Measurements from ENCODE around the gene BICC1. TPM values are rescaled to one million over a fixed set of nuclear protein-coding genes. Genes with fewer than 3 reads are reported as not detected.

BICC1 gene
- total RNA-seq, 1 donor from 2014 or later, result 17.0 TPM

DNA sequence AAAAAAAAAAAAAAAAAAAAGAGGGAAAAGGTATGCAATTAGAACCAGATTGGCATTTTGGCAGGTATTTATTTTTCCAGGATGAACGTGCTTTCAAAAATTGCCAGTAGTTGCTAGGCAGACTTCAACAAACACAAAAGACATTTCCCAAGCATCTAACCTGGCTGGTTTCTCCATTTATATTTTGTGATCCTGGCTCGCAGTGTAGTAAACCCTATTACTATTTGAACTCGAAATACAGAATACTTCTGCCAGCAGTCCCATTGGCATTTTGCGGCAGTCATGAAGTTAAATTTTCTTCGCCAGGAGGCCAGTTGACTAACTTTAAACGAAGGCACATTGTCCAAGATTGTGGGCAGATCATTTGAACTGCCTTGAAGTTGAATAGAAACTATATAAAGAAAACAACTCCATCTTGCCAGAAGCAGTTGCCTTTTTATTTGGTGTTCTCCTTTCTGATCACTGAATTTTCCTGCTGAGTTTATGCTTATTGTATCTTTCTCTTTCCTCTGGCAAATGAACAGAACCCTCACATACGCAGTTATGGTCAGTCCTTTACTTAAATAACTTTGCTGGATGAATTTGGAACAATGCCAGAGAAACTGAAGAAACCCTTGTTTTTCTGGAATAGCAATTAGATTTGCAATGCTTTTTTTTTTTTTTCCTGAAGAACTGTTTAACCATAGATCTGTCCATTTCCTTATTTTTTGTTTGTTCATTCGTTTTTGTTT lies 132.9 kb downstream of the BICC1 start:
- no peak for DNase-seq (ENCODE audit: low spot score)

DNA sequence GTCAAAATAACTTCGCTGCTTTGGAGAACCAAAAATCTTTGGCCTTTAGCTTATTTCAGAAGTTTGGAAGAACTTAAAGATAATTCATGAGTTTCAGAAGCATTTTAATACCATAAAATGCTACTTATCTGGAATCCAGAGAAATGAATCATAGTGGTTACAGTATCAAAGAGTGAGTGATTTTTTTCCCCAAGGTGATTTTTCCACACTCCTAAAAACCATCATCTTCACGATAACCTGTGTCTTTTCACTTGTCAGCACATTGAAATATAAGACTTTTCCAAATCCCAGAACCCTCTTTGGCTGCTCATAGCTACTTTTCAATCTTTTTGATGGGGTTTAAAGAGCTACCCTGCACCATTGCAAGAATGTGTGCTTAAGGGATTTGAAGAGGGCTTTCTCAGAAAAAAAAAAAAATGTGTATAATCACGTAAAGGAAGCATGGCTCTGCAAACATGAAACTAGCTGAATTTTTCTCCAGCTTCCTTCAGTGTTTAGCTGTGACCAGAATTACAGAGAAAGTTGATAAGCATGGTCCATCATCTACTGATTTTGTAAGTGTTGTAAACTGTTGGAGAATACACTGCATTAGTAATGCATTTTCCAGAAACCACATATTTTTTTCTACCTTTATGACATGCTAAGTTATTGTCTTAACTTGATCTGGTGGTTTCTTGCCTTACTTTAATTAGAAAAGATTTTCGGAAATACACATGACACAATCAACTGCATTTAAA lies 134.9 kb downstream of the BICC1 start:
- no peak for DNase-seq (ENCODE audit: low spot score)

DNA sequence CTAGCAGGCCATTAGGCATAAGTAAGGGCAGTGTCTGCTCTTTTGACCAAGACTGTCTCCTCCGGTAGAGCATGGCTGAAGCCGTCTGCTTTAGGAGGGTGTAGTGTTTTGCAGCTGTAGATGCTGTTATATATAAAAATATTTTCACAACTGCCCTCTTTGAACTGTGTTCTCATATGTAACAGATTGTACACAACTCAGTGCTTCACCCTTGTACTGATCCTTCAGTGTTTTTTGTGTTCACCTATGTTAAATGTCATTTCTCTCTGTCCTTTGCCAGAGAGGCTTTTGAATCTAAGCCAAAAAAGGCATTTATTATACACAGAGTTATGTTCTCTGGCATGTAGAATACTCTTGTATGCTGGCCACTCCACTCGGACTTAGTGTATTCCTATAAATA lies 135.5 kb downstream of the BICC1 start:
- no peak for DNase-seq (ENCODE audit: low spot score)

DNA sequence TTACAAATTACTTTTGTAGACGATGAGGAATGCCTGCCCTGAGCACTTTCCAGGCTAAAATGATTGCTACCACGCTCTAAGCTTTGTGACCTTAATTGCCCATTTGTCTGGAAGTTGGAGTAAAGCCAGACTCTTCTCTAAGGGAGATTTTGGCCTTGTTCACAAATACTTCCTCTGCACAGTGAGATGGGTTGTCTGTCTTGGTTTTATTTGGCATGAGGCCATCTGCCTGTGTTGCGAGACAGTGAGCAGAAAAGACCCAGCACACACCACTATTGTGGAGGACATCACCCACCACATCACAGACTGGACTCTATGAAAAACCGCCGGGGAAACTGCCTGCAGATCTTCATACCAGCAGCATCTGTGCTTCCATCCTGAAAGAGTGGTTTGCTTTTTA lies 138.4 kb downstream of the BICC1 start:
- no peak for DNase-seq (ENCODE audit: low spot score)

DNA sequence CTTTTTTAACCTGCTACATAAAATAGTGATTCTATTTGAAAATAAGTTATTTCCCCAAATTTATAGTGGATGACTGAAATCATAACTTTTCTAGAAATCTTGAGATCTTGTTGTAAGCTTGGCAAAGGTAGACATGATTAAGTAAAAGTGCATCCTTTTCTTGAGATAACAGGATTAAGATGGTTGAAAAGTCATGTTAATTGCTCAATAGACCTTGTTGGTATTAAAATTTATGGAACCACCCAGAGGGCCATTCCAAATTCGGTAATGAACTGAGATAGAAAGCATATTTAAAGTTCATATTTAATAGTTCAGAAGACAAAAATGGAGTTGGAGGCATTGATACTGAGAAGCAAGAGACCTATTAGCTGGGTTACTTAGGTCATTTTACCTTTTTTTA lies 139.1 kb downstream of the BICC1 start:
- no peak for DNase-seq (ENCODE audit: low spot score)

DNA sequence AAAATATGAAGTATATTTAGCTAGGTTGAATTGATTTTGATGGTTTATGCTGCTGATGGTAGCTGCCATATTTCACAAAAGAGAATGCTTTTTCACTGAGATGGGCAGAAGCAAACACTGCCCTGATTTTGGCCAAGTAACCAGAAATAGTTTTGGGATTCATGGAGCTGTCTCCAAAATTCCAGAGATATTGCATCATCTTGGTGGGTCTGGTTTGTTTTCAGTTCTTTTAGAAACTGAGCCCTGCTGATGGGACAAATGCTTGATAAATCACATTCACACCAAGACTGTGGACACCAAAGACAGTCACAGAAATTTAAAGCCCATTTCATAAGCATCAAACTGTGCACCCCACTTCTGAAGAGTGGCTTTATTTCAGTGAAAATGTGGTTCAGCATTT lies 140.5 kb downstream of the BICC1 start:
- DNase-seq (ENCODE audit: low spot score), result no peak

DNA sequence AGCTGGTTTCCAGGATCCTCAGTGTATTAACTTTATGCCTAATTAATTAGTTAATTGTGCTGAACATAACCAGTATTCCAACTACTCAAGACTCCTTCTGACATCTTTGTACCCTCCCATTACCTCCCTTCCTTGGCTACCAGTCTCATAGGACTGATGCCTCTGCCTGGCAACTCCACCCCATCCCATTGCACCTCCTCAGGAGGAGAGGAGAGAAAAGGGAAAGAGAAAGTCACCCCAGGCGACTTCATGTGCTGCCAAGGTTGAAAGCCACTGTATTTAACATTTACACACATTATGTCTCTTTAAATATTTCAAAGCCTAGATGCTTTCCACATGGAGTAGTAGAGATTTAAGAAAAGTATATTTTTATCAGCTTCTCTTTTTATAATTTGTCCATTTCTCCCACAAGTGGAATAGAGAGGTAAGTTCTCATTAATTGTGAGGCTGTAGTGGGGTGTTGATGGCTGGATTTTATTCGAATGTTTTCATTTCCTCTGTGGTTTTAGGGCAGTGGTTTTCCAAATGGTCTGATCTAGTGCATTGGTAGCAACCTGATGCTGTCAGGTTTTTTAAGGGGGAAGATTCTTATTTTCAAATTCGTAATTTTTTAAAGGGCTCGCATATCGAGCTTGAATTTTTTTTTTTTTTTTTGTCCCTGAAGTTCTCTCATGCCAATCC lies 148.0 kb downstream of the BICC1 start:
- DNase-seq (ENCODE audit: low spot score), result no peak

DNA sequence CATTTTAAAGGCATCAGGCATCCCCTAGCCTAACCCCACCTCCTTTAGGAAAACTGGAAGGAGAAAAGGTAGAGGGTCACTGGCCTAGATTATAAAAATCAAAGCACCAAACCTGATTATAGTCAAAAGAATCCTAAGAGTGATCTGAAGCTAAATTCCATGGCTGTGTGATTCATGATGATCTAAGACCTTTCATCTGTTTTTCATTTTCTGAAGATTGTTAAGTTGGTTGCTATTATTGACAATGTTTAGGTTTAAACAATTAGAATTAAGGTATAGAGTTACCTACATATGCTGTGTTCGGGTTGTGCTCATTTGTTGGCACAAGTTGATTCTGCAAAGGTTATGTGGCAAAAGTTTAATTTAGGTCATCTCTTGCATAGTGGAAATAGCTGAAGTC lies 148.7 kb downstream of the BICC1 start:
- DNase-seq (ENCODE audit: low spot score), result no peak

DNA sequence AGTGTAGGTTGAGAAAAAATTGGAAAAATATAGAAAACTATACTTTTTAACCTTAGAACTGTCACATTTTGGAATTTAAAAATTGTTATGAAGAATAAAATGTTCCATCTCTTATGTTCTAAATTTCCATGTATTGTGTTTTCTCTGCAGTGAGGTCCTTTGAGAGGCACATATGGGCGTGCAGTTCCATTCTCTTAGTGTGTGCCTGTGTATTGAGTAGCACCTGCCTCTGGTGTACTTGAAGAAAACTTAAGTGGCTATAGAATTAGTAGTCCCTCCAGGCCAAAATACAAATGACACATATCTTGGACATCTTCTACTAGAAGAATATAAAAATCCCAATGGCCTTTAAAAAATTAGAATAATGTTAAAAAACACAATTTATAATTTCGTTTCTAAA lies 149.2 kb downstream of the BICC1 start:
- DNase-seq (ENCODE audit: low spot score), result no peak

DNA sequence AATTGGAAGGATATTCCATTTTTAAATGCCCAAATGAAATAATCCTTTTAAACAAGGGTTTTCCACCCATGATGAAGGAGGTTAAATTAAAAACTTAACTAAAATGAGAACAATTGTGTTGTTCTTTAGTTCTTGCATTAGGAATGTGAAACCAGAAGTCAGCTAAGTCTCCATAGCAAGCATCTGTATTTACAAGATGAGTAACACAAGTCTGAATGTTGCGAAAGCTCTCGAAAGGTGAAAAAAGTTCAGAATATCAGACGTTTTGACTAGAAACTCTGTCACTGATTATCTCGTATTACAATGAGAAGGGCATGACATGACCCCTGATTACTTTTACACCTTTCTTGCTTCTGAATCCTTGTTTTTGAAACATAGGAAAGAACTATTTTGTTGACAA lies 149.6 kb downstream of the BICC1 start:
- no peak for DNase-seq (ENCODE audit: low spot score)

DNA sequence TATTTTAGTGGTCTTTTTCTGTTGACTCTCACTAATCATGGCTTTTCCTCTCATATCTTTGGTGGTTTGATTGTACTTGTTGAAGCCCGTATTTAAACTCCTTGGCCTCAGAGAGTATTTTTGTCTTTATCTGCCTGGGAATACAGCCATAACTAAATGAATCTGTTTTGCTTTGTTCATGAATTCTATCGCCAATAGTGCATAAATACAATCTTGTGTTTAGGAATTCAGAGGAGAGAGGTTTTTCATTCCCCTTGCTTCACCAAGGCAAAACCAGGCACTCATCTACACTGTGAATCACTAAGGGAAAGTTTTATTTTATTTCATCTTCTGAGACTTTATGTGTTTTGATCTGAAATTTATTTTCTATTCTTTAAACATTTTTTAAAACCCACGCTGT lies 152.7 kb downstream of the BICC1 start:
- no peak for DNase-seq (ENCODE audit: low spot score)

DNA sequence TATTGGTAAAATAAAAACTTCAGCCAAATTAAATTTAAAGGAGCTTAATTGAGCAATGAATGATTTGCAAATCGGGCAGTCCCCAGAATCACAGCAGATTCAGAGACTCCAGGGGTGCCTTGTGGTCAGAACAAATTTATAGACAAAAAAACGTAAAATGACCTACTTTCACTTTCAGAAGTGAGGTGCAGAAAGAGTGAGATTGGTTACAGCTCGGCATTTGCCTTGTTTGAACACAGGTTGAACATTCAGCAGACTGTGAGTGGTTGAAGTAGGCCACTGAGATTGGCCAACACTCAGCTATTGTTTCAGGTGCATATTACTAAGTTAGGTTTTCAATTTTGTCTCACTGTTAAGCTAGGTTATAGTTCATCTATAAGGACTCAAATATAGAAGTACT lies 153.4 kb downstream of the BICC1 start:
- DNase-seq (ENCODE audit: low spot score), result no peak

DNA sequence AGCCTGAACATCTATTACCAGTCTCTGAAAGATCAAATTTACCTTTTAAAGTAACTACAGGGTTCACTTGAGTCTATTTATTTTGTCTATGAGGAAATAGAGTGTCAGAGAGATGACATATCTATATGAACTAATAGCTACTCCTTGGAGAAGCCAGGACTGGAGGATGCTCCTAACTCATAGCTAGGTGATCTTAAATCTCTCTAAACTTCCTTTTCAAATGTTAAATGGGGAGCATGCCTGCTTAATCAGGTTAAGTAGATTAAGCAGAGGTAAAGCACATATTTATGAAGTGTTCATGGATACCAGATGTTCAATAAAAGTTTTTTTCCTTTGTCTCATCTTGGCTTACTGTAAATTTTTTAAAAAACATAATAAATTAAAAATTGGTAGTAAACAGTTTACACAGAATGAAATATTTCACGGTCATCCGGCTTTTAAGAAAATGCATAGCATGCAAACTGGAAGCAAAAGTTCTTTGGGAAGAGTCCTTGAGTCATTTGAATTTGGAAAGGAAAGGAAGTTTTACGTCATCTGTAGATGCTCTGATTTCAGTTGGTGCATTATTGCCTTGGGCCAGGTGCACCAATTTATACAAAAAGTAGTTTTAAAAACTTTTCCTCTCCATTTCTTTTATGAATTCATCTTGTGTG lies 155.1 kb downstream of the BICC1 start:
- no peak for DNase-seq (ENCODE audit: low spot score)

DNA sequence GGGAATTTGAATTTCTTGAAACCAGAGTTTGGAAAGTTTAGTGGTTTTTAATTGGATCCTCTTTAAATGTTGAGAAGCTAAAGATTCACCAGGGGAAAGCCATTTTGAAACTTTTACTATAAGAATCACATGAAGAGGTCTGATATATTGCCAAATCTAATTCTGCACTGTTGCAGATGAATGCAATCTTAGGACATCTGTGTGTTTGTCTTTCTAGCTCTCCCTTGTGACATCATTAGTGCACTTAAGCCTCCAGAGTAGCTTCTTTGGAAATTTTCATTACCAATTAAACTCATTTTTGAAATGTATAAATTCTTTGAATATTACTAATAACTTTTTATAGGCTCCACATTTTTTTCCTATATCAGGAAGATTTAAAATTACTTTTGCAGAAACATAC lies 160.2 kb downstream of the BICC1 start:
- no peak for DNase-seq (ENCODE audit: low spot score)

DNA sequence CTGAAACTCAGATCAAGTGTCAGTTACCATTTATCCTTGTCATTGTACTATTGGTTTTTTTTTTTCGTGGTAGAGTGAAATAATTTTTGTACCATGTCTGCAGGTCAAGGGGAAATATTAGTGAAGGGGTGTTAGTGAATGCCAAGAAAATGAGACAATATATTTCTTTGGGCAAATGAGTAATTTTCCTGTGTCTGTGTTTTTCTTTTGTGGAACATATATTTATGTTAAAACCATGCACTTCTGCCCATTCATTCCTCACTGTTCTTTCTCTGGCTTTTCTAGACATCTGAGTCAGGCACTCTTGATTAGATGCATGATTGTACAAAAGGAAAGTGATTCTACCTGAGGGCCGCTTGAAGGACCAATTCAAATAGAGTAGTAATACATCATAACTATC lies 161.6 kb downstream of the BICC1 start:
- no peak for DNase-seq (ENCODE audit: low spot score)

DNA sequence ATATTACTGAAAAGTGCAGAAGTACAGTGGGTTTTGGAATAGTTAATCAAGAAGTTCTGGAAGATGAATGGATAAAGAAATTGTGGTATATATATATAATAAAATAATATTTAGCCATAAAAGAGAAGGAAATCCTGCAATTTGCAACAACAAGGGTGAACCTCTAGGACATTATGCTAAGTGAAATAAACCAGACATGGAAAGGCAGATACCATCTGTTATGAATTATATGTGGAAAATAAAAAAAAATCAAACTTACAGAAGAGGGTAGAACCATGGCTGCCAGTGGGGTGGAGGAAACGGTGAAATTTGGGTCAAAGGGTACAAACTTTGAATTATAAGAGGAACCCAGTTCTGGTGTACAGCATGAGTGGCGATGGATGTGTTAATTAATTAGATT lies 162.6 kb downstream of the BICC1 start:
- DNase-seq (ENCODE audit: low spot score), result no peak

DNA sequence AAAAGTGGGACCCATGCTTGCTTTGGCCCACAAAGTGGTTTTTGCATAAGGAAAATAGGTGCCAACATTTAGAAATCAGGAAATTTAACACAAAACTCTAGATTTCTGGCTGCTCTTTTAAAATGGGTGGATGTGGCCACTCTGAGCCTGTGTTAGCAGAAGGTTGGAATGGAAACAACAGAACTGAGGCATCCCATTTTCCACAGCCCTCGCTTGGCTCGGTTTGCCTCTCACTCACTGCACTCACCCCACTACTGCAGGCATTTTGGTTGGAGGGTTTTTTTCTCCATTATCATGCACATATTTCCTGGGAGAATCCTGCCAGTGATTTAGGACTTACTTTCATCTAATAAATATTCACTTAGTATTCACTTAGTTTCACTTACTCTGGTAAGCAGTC lies 178.9 kb downstream of the BICC1 start:
- DNase-seq (ENCODE audit: low spot score), result no peak

DNA sequence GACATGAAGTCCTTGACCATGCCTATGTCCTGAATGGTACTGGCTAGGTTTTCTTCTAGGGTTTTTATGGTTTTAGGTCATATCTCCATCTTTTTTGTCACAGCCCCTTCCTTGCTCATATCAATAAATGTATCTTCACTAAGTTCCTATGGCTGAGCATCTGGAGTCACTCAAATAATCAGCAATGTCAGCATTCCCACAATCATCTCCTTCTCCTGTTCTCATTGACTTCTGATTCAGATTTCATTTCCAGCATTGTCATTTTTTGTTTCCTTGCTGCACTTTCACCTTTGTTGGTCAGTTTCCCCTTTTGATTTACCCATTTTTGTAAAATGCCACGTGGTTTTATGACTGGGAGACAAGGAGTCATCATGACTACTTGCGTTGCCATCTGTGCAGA lies 181.2 kb downstream of the BICC1 start:
- no peak for DNase-seq (ENCODE audit: low spot score)

DNA sequence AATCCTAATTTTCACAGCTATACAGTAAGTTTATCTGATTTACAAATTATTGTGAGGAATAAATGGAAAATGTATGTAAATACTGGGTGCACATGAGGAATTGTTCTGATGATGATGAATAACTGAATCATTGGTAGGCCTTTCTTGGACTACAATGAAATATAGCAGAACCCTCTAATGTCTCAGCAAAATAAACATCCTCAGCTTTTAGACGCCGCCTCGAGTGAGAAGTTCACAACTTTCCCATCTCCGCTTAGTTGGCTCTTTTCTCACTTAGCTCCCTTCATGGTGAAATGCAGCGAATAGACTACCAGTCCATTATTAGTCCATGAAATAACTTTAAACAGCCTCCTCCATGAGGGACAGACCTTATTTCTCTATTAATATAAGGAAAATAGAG lies 182.3 kb downstream of the BICC1 start:
- DNase-seq (ENCODE audit: low spot score), result no peak

DNA sequence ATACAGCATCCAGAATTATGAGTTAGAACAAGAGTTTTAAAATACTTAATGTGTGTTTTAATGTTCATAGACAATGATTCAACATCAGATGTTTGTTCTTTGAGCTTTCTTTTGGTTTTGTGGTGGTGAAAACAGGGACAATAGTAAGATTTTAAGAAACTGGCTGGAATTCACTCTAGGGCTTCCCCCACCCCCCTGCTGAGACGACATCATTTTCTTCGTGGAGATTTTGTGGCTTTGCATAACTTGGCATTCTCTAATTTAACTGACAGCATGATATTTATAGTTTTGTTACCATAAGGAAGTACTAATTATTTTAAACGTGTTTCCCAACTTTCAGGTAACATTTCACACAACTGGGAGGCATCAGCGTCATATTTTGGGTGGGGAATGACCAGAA lies 184.1 kb downstream of the BICC1 start:
- no peak for DNase-seq (ENCODE audit: low spot score)

DNA sequence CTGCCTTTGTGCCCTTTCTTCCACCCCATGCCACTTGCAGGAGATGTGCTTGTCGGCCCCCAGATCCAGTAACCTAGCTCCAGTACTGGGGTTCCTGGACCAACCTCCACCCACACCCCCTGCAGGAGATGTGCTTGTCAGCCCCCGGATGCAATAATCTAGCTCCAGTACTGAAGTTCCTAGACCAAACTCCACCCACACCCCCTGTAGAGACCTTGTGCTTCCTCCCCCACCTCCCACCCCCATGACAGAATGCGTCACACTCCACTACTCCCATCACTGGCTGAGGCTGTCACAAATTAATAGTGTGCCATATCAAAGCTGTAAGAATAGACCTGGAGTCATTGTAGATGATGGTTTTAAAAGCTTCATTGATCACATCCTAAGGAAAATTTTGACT lies 185.0 kb downstream of the BICC1 start:
- no peak for DNase-seq (ENCODE audit: low spot score)

DNA sequence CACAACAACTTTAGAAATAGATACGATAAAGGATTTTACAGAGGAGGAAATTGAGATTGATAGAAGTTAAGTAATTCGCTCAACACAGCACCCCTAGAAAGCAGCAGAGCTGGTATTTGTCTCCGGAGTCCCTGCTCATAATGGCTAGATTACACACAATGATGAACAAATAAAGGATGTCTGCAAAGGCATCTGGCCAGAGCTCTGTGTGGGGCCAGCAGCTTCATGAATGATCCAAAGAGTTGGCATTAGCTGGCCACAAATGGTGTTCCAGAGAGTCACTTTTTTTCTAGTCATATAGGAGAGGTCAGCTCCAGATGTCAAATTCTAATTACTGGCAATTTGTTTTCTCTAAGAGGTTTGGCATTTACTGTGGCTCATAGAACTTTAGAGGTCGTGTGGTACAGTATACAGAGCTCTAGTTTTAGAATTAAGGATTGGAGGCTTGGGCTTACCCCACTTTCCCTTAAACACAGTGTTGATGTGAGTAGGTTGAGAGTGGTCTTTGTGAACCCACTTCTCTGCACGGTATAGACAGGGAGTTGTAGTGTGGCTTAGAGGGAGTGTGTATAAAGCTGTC lies 186.2 kb downstream of the BICC1 start:
- no peak for DNase-seq (ENCODE audit: low spot score)

Measured in mesenteric fat pad (tissue), 1 donor.